DMS53 (cell line): ENCODE data around the gene RAD54L.
"Not testable (repeated sequence)": the region's sequence is repeated elsewhere in the genome, so short reads cannot be mapped to it uniquely, and the experiment has no call there.

Experiments
- DNase-seq: peaks from one replicate; lab custom pipeline; 2025; lab: John Stamatoyannopoulos, UW

RAD54L gene

GRCh38 chr1:46319960-46320914 lies 72.7 kb downstream of the RAD54L start:
- not testable (repeated sequence) for DNase-seq

- not testable (repeated sequence) for DNase-seq
These were observed 74.6 kb downstream of the RAD54L start for GRCh38 chr1:46322191-46322590.

- not testable (repeated sequence) for DNase-seq
These were observed 77.9 kb downstream of the RAD54L start for GRCh38 chr1:46325285-46326076.
